AG09309 (cell line): Measurements from ENCODE around the gene GRM8.

ENCODE experiments used
- DNase-seq: peaks from one replicate; pipeline ENCODE4 v3.0.0-alpha.2; 2010; ENCODE audit warnings: low read depth
- H3K4me3 ChIP-seq: 2 replicates; pipeline ENCODE4 v1.5.1; 2011; ENCODE audit warnings: mild to moderate bottlenecking, low read depth, low read length, moderate library complexity; ENCODE audit not compliant: control insufficient read depth
- CTCF ChIP-seq: IDR thresholded peaks from 2 replicates; pipeline ENCODE4 v1.5.1; 2011; ENCODE audit warnings: mild to moderate bottlenecking, low read depth, low read length, inconsistent platforms; ENCODE audit not compliant: insufficient read depth, control insufficient read depth; ENCODE audit errors: missing control alignments

The GRM8 gene

GRCh38 chr7:126398285-126398684 is 854.5 kb downstream of the GRM8 start:
- H3K4me3 ChIP-seq = no peak overlapping the region
- TF ChIP-seq CTCF = no peak
- DNase-seq = no peak

GRCh38 chr7:126394406-126394805 is 858.3 kb downstream of the GRM8 start:
- no peak overlapping the region for H3K4me3 ChIP-seq
- no peak for DNase-seq
- no peak for TF ChIP-seq CTCF
